PC-3 (cell line): ENCODE results near the gene SORBS2. TPM values are rescaled to one million over a fixed set of nuclear protein-coding genes. Genes with fewer than 3 reads are reported as not detected.
A peak's percentile ranks its signal among the peaks of the same experiment; 100 is the strongest.

Experiments used
- ATAC-seq: fragments of 200-7000 bp; cut with Tn5 transposase; 2 replicates; pipeline ENCODE4 v1.9.1; 2020; ENCODE audit warnings: mild to moderate bottlenecking, moderate library complexity
- BruUV-seq: library from RNA; stranded (reverse); fragments of 400-500 nt; replicated peaks from 2 replicates; lab custom pipeline; 2021; lab: Mats Ljungman, UMichigan
- CTCF ChIA-PET: fragments of 300-600 bp; sonication (Branson Sonifier 250); formaldehyde crosslinking; loops from one replicate; lab custom pipeline; 2022; ENCODE audit warnings: antibody characterized with exemption; lab: Charles Lee
- POLR2A ChIA-PET: fragments of 300-600 bp; sonication (Branson Sonifier 250); formaldehyde crosslinking; loops from one replicate; lab custom pipeline; 2022; ENCODE audit warnings: antibody characterized with exemption; ENCODE audit not compliant: unreplicated experiment; lab: Charles Lee
- DNase-seq: peaks from one replicate; pipeline ENCODE4 v3.0.0-alpha.2; 2015
- H2AFZ ChIP-seq: fragments of 300-600 bp; sonication (generic); 2 replicates; pipeline ENCODE4 v1.6.0; 2016; ENCODE audit warnings: antibody characterized with exemption, low read length
- H3F3A ChIP-seq: fragments of 300-600 bp; sonication (generic); one replicate; pipeline ENCODE4 v1.6.0; 2017; ENCODE audit warnings: antibody characterized with exemption, low read length, control low read depth, mild to moderate bottlenecking; ENCODE audit not compliant: unreplicated experiment
- H3K27ac ChIP-seq: fragments of 300-600 bp; sonication (generic); 2 replicates; pipeline ENCODE4 v1.5.1; 2016; ENCODE audit warnings: mild to moderate bottlenecking, low read length
- H3K27me3 ChIP-seq: fragments of 300-600 bp; sonication (generic); 2 replicates; pipeline ENCODE4 v1.6.1; 2016; ENCODE audit warnings: low read length, mixed read lengths
- H3K36me3 ChIP-seq: fragments of 300-600 bp; sonication (generic); 2 replicates; pipeline ENCODE4 v1.6.1; 2016; ENCODE audit warnings: low read depth, mixed run types, low read length, mixed read lengths
- H3K4me1 ChIP-seq: fragments of 300-600 bp; sonication (generic); 2 replicates; pipeline ENCODE4 v1.5.1; 2016; ENCODE audit warnings: low read length; ENCODE audit not compliant: insufficient read depth
- H3K4me2 ChIP-seq: fragments of 300-600 bp; sonication (generic); 2 replicates; pipeline ENCODE4 v1.6.0; 2016; ENCODE audit warnings: low read length
- H3K4me3 ChIP-seq: fragments of 300-600 bp; sonication (generic); 2 replicates; pipeline ENCODE4 v1.5.1; 2016; ENCODE audit warnings: mild to moderate bottlenecking, low read length, mixed read lengths
- H3K79me2 ChIP-seq: fragments of 300-600 bp; sonication (generic); 2 replicates; pipeline ENCODE4 v1.6.1; 2017; ENCODE audit warnings: low read length, mixed read lengths
- H3K9ac ChIP-seq: fragments of 300-600 bp; sonication (generic); 2 replicates; pipeline ENCODE4 v1.6.0; 2016; ENCODE audit warnings: mild to moderate bottlenecking, low read length
- H3K9me2 ChIP-seq: fragments of 300-600 bp; sonication (generic); replicated peaks from 2 replicates; pipeline ENCODE4 v1.6.1; 2016; ENCODE audit warnings: mixed run types, low read length, mixed read lengths
- H3K9me3 ChIP-seq: fragments of 300-600 bp; sonication (generic); 2 replicates; pipeline ENCODE4 v1.6.1; 2016; ENCODE audit warnings: low read length, mixed read lengths
- H4K20me1 ChIP-seq: fragments of 300-600 bp; sonication (generic); 2 replicates; pipeline ENCODE4 v1.6.1; 2016; ENCODE audit warnings: low read length, mixed read lengths
- CTCF ChIP-seq: fragments of 300-600 bp; sonication (generic); conservative IDR thresholded peaks from 2 replicates; pipeline ENCODE4 v1.5.1; 2017; ENCODE audit warnings: antibody characterized with exemption, low read depth, mild to moderate bottlenecking, low read length
- EZH2 ChIP-seq: fragments of 300-600 bp; sonication (generic); IDR thresholded peaks from one replicate; pipeline ENCODE4 v1.6.1; 2017; ENCODE audit warnings: antibody characterized with exemption, mild to moderate bottlenecking, low read length; ENCODE audit not compliant: unreplicated experiment
- EZH2phosphoT487 ChIP-seq: fragments of 300-600 bp; sonication (generic); IDR thresholded peaks from 2 replicates; pipeline ENCODE4 v1.6.1; 2018; ENCODE audit warnings: mild to moderate bottlenecking, antibody characterized with exemption, low read length, borderline replicate concordance
- intact Hi-C: fragments of 100-400 bp; cut with micrococcal nuclease; formaldehyde crosslinking; loops from 2 replicates; pipeline ENCODE4 v1.9.0; 2023
- total RNA-seq: library from RNA; depleted of rRNA; stranded (reverse); fragments of >200 nt; gene quantifications from 2 replicates; pipeline ENCODE4 v1.2.3, GENCODE V29; 2014

Gene SORBS2
- total RNA-seq, 1 experiment from 2014 or later = 3.6 TPM

DNA sequence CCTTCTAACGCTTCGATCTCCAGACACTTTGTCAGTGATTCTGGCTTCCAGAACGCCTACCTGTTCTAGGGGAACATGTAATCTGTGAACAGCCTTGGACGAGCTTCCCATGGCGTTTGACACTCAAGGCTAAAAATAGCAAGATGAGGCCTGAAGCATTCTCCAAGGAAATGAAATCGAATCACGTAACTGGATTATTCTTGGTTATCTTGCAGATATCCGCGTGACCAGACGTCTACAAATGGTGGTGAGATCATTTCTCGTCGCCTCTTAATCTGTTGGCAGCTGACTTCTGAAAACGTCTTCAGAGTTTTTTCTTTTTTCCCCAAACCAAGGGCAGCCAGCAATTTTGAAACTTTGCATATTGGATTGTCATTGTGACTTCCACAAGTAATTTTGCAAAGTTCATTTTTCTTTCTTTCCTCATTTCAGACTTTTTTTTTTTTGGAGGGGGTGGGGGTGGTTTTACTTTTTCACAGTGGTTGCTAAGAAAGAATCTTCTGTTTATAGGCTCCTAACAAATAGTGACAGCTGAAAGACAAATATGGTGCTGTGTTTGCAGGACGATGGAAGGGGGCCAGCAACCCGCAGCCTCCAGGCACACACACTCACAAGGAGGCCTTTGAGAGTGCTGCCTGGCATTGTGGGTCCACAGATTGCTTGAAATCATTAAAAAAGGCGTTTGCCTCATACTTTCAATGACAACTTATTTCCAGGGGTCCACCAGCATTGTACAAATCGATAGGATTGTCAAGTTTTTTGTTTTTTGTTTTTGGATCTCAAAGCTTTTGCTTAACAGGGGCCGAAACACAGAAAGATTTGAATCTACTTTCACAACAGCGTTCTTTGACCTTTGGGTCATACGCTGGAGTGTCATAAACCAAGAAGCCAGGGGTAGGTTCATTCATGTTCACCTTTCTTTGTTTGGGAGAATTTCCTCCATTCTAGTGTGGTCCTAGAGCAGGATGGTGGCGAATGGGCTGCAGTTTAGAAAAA is 244.3 kb downstream of the SORBS2 start:
- ATAC-seq (peak; percentile 54; the same call in 1 of the 2 replicates), DNase-seq (no peak)
- ChIA-PET POLR2A (no interaction called here), CTCF (interaction anchor here (0.5 kb wide), 1 partner anchor 240 kb away, joined by 4 read pairs; no protein-coding TSS in a partner anchor)
- no peaks in the 10 kb centered on the region for H3K9me3 ChIP-seq
- H3F3A ChIP-seq = no peaks in the 10 kb centered on the region
- H3K79me2 ChIP-seq = no peaks in the 10 kb centered on the region
- H3K9ac ChIP-seq = no peak overlapping the region
- no peak overlapping the region for H2AFZ ChIP-seq
- H3K4me3 ChIP-seq = no peak overlapping the region
- TF ChIP-seq CTCF (no peak), EZH2 (no peak), EZH2phosphoT487 (no peak)
- H3K9me2 ChIP-seq = no peaks in the 10 kb centered on the region
- H3K27ac ChIP-seq = no peak overlapping the region
- H3K4me2 ChIP-seq = no peak overlapping the region
- H3K36me3 ChIP-seq = no peaks in the 10 kb centered on the region
- BruUV-seq = no TSS peak
- H3K4me1 ChIP-seq = no peaks in the 10 kb centered on the region
- no peaks in the 10 kb centered on the region for H3K27me3 ChIP-seq
- no peaks in the 10 kb centered on the region for H4K20me1 ChIP-seq
- intact Hi-C loops = no loop called here

GRCh38 chr4:185566972-185567371 is 245.0 kb downstream of the SORBS2 start:
- no TSS peak for BruUV-seq
- no peaks in the 10 kb centered on the region for H3F3A ChIP-seq
- H3K4me3 ChIP-seq = no peak overlapping the region
- H3K4me1 ChIP-seq = no peaks in the 10 kb centered on the region
- no peak overlapping the region for H3K27ac ChIP-seq
- no peak; the same call in 1 of the 2 replicates for ATAC-seq
- no peaks in the 10 kb centered on the region for H3K27me3 ChIP-seq
- ChIA-PET POLR2A (no interaction called here), CTCF (interaction anchor here (0.5 kb wide), 1 partner anchor 240 kb away, joined by 4 read pairs; no protein-coding TSS in a partner anchor)
- no peaks in the 10 kb centered on the region for H3K9me2 ChIP-seq
- H2AFZ ChIP-seq = no peak overlapping the region
- no peak for DNase-seq
- no peaks in the 10 kb centered on the region for H3K79me2 ChIP-seq
- no peaks in the 10 kb centered on the region for H3K9me3 ChIP-seq
- TF ChIP-seq CTCF (no peak), EZH2phosphoT487 (no peak), EZH2 (no peak)
- H3K9ac ChIP-seq = no peak overlapping the region
- intact Hi-C loops = no loop called here
- H3K36me3 ChIP-seq = no peaks in the 10 kb centered on the region
- H3K4me2 ChIP-seq = no peak overlapping the region
- H4K20me1 ChIP-seq = no peaks in the 10 kb centered on the region
